Measurements from ENCODE around the gene TMC2.
"Not testable (repeated sequence)": the region's sequence is repeated elsewhere in the genome, so short reads cannot be mapped to it uniquely, and the experiment has no call there.

The TMC2 gene

GRCh38 chr20:2536560-2536986 is at the start of gene TMC2:
Gene TMC2, plus strand, starts transcription at chr20:2536573. Its CDS starts 49 bp downstream, at chr20:2536622.
- no peak for DNase-seq (ENCODE audit: low spot score)

- DNase-seq (ENCODE audit: low spot score): not testable (repeated sequence)
These were observed 33.5 kb upstream of the TMC2 start for GRCh38 chr20:2502808-2503384.

- not testable (repeated sequence) for DNase-seq (ENCODE audit: low spot score)
These were observed 31.6 kb upstream of the TMC2 start for GRCh38 chr20:2504803-2505202.

- not testable (repeated sequence) for DNase-seq (ENCODE audit: low spot score)
These were observed 29.9 kb upstream of the TMC2 start for GRCh38 chr20:2506426-2506825.

- no peak for DNase-seq (ENCODE audit: low spot score)
These were observed 28.9 kb upstream of the TMC2 start for GRCh38 chr20:2507464-2507863.

GRCh38 chr20:2507875-2508630 is 28.3 kb upstream of the TMC2 start:
- no peak for DNase-seq (ENCODE audit: low spot score)

- peak; percentile 87 for DNase-seq (ENCODE audit: low spot score)
These were observed 27.5 kb upstream of the TMC2 start, which contains the start of gene ZNF343 for GRCh38 chr20:2508631-2509467. Gene ZNF343, minus strand, starts transcription at chr20:2508915. Its CDS starts 15,020 bp downstream, at chr20:2493895.

- no peak for DNase-seq (ENCODE audit: low spot score)
These were observed 26.9 kb upstream of the TMC2 start for GRCh38 chr20:2509468-2509781.

- DNase-seq (ENCODE audit: low spot score): no peak
These were observed 26.6 kb upstream of the TMC2 start for GRCh38 chr20:2509794-2510193.

- no peak for DNase-seq (ENCODE audit: low spot score)
These were observed 21.2 kb upstream of the TMC2 start for GRCh38 chr20:2515203-2515602.

GRCh38 chr20:2516399-2516798 is 20.0 kb upstream of the TMC2 start:
- no peak for DNase-seq (ENCODE audit: low spot score)

GRCh38 chr20:2518096-2518495 is 18.3 kb upstream of the TMC2 start:
- no peak for DNase-seq (ENCODE audit: low spot score)

GRCh38 chr20:2518558-2518957 is 17.8 kb upstream of the TMC2 start:
- no peak for DNase-seq (ENCODE audit: low spot score)

- no peak for DNase-seq (ENCODE audit: low spot score)
These were observed 17.1 kb upstream of the TMC2 start for GRCh38 chr20:2519115-2519809.

- no peak for DNase-seq (ENCODE audit: low spot score)
These were observed 15.8 kb upstream of the TMC2 start for GRCh38 chr20:2520617-2521016.

- peak; percentile 62 for DNase-seq (ENCODE audit: low spot score)
These were observed 14.7 kb upstream of the TMC2 start for GRCh38 chr20:2521369-2522305.

- not testable (repeated sequence) for DNase-seq (ENCODE audit: low spot score)
These were observed 13.4 kb upstream of the TMC2 start for GRCh38 chr20:2522826-2523429.

- peak; percentile 85 for DNase-seq (ENCODE audit: low spot score)
These were observed 12.3 kb upstream of the TMC2 start for GRCh38 chr20:2523919-2524708.

- peak; percentile 25 for DNase-seq (ENCODE audit: low spot score)
These were observed 11.5 kb upstream of the TMC2 start for GRCh38 chr20:2524709-2525506.
